ENCODE data around the gene TYMS. TPM values are rescaled to one million over a fixed set of nuclear protein-coding genes. Genes with fewer than 3 reads are reported as not detected.
A peak's percentile ranks its signal among the peaks of the same experiment; 100 is the strongest.

Gene TYMS
- total RNA-seq, 1 donor from 2014 or later = 61.7 TPM

- H3K9me3 Mint-ChIP-seq (ENCODE audit: unreplicated experiment) = no peaks in the 10 kb centered on the region
- peaks cover 9% of the 10 kb centered on the region for H3K4me1 Mint-ChIP-seq (ENCODE audit: unreplicated experiment)
- H3K36me3 Mint-ChIP-seq (ENCODE audit: low read depth, unreplicated experiment) = peaks cover 27% of the 10 kb centered on the region
- no peak for TF ChIP-seq CTCF (IDR thresholded peaks at IDR 0.05; ENCODE audit: unreplicated experiment)
- no peak for DNase-seq (ENCODE audit: low spot score)
- no peak overlapping the region for H3K27ac Mint-ChIP-seq (ENCODE audit: unreplicated experiment)
- H3K27me3 Mint-ChIP-seq (ENCODE audit: unreplicated experiment) = peaks cover 7% of the 10 kb centered on the region
- no peak overlapping the region for H3K4me3 Mint-ChIP-seq (ENCODE audit: unreplicated experiment)
These were observed 25.4 kb downstream of the TYMS start for GRCh38 chr18:682833-683232.

GRCh38 chr18:683531-683930 is 26.1 kb downstream of the TYMS start:
- Mint-ChIP-seq H3K9me3 (ENCODE audit: unreplicated experiment) (no peaks in the 10 kb centered on the region), H3K27ac (ENCODE audit: unreplicated experiment) (no peak overlapping the region), H3K27me3 (ENCODE audit: unreplicated experiment) (peaks cover 7% of the 10 kb centered on the region), H3K4me1 (ENCODE audit: unreplicated experiment) (peaks cover 9% of the 10 kb centered on the region), H3K4me3 (ENCODE audit: unreplicated experiment) (no peak overlapping the region), H3K36me3 (ENCODE audit: low read depth, unreplicated experiment) (peaks cover 21% of the 10 kb centered on the region)
- DNase-seq (ENCODE audit: low spot score) = no peak
- TF ChIP-seq CTCF (IDR thresholded peaks at IDR 0.05; ENCODE audit: unreplicated experiment) = no peak

- Mint-ChIP-seq H3K4me3 (ENCODE audit: unreplicated experiment) (no peak overlapping the region), H3K36me3 (ENCODE audit: low read depth, unreplicated experiment) (peaks cover 26% of the 10 kb centered on the region), H3K9me3 (ENCODE audit: unreplicated experiment) (no peaks in the 10 kb centered on the region), H3K27me3 (ENCODE audit: unreplicated experiment) (peaks cover 8% of the 10 kb centered on the region), H3K27ac (ENCODE audit: unreplicated experiment) (no peak overlapping the region), H3K4me1 (ENCODE audit: unreplicated experiment) (peaks cover 5% of the 10 kb centered on the region)
- TF ChIP-seq CTCF (IDR thresholded peaks at IDR 0.05; ENCODE audit: unreplicated experiment) = no peak
- DNase-seq (ENCODE audit: low spot score) = no peak
These were observed 28.0 kb downstream of the TYMS start for GRCh38 chr18:685438-685837.

GRCh38 chr18:686339-687111 is 29.1 kb downstream of the TYMS start:
- Mint-ChIP-seq H3K4me3 (ENCODE audit: unreplicated experiment) (peak overlapping the region; percentile 57), H3K27me3 (ENCODE audit: unreplicated experiment) (peaks cover 10% of the 10 kb centered on the region), H3K36me3 (ENCODE audit: low read depth, unreplicated experiment) (peaks cover 25% of the 10 kb centered on the region), H3K9me3 (ENCODE audit: unreplicated experiment) (no peaks in the 10 kb centered on the region), H3K27ac (ENCODE audit: unreplicated experiment) (no peak overlapping the region), H3K4me1 (ENCODE audit: unreplicated experiment) (peaks cover 4% of the 10 kb centered on the region)
- no peak for TF ChIP-seq CTCF (IDR thresholded peaks at IDR 0.05; ENCODE audit: unreplicated experiment)
- DNase-seq (ENCODE audit: low spot score) = no peak

- Mint-ChIP-seq H3K4me1 (ENCODE audit: unreplicated experiment) (peaks cover 4% of the 10 kb centered on the region), H3K27me3 (ENCODE audit: unreplicated experiment) (peaks cover 8% of the 10 kb centered on the region), H3K36me3 (ENCODE audit: low read depth, unreplicated experiment) (peaks cover 24% of the 10 kb centered on the region), H3K9me3 (ENCODE audit: unreplicated experiment) (no peaks in the 10 kb centered on the region), H3K27ac (ENCODE audit: unreplicated experiment) (no peak overlapping the region), H3K4me3 (ENCODE audit: unreplicated experiment) (no peak overlapping the region)
- TF ChIP-seq CTCF (IDR thresholded peaks at IDR 0.05; ENCODE audit: unreplicated experiment) = no peak
- no peak for DNase-seq (ENCODE audit: low spot score)
These were observed 30.9 kb downstream of the TYMS start for GRCh38 chr18:688323-688722.

All from endothelial cell (in vitro differentiated cells).